ENCODE results near the gene TEX50.
"Not testable (repeated sequence)": the region's sequence is repeated elsewhere in the genome, so short reads cannot be mapped to it uniquely, and the experiment has no call there.

TEX50 gene

GRCh38 chr1:173635116-173635515, at the start of gene TEX50:
Gene TEX50, plus strand, starts transcription at chr1:173635338. Its CDS starts 184 bp downstream, at chr1:173635522.
- DNase-seq (ENCODE audit: low spot score), result no peak

GRCh38 chr1:173590557-173590956, 44.6 kb upstream of the TEX50 start:
- no peak for DNase-seq (ENCODE audit: low spot score)

- DNase-seq (ENCODE audit: low spot score), result not testable (repeated sequence)
Measured at GRCh38 chr1:173591138-173591537, 44.0 kb upstream of the TEX50 start.

- DNase-seq (ENCODE audit: low spot score), result no peak
Measured at GRCh38 chr1:173596097-173596825, 38.9 kb upstream of the TEX50 start.

- DNase-seq (ENCODE audit: low spot score), result no peak
Measured at GRCh38 chr1:173601588-173601987, 33.5 kb upstream of the TEX50 start.

- DNase-seq (ENCODE audit: low spot score), result no peak
Measured at GRCh38 chr1:173603056-173603591, 32.0 kb upstream of the TEX50 start, which contains the start of gene SLC9C2. Gene SLC9C2, minus strand, starts transcription at chr1:173603072. Its CDS starts 1,296 bp downstream, at chr1:173601776.

- DNase-seq (ENCODE audit: low spot score), result no peak
Measured at GRCh38 chr1:173608503-173609216, 26.5 kb upstream of the TEX50 start.

GRCh38 chr1:173613086-173613485, 22.1 kb upstream of the TEX50 start:
- not testable (repeated sequence) for DNase-seq (ENCODE audit: low spot score)

- DNase-seq (ENCODE audit: low spot score), result no peak
Measured at GRCh38 chr1:173616859-173617258, 18.3 kb upstream of the TEX50 start.

- no peak for DNase-seq (ENCODE audit: low spot score)
Measured at GRCh38 chr1:173627269-173627668, 7.9 kb upstream of the TEX50 start.

- peak; percentile 9 for DNase-seq (ENCODE audit: low spot score)
Measured at GRCh38 chr1:173628888-173629287, 6.2 kb upstream of the TEX50 start.

GRCh38 chr1:173637236-173638042, 2.3 kb downstream of the TEX50 start:
- not testable (repeated sequence) for DNase-seq (ENCODE audit: low spot score)

GRCh38 chr1:173638043-173639021, 3.2 kb downstream of the TEX50 start:
- DNase-seq (ENCODE audit: low spot score), result no peak

GRCh38 chr1:173639102-173639501, 4.0 kb downstream of the TEX50 start:
- DNase-seq (ENCODE audit: low spot score), result no peak

GRCh38 chr1:173642450-173643139, 7.5 kb downstream of the TEX50 start:
- not testable (repeated sequence) for DNase-seq (ENCODE audit: low spot score)

GRCh38 chr1:173646656-173647055, 11.5 kb downstream of the TEX50 start:
- no peak for DNase-seq (ENCODE audit: low spot score)

- DNase-seq (ENCODE audit: low spot score), result no peak
Measured at GRCh38 chr1:173648880-173649605, 13.9 kb downstream of the TEX50 start.

GRCh38 chr1:173660306-173660705, 25.2 kb downstream of the TEX50 start:
- no peak for DNase-seq (ENCODE audit: low spot score)

- no peak for DNase-seq (ENCODE audit: low spot score)
Measured at GRCh38 chr1:173661271-173661670, 26.1 kb downstream of the TEX50 start.

GRCh38 chr1:173661763-173662162, 26.6 kb downstream of the TEX50 start:
- no peak for DNase-seq (ENCODE audit: low spot score)

All from CD4-positive, alpha-beta T cell treated with Interleukin-2 at 100 ng/mL for 4 hours (primary cell).